ENCODE measurements around the gene SMAD3.
"Not testable (repeated sequence)": the region's sequence is repeated elsewhere in the genome, so short reads cannot be mapped to it uniquely, and the experiment has no call there.

The SMAD3 gene

DNA sequence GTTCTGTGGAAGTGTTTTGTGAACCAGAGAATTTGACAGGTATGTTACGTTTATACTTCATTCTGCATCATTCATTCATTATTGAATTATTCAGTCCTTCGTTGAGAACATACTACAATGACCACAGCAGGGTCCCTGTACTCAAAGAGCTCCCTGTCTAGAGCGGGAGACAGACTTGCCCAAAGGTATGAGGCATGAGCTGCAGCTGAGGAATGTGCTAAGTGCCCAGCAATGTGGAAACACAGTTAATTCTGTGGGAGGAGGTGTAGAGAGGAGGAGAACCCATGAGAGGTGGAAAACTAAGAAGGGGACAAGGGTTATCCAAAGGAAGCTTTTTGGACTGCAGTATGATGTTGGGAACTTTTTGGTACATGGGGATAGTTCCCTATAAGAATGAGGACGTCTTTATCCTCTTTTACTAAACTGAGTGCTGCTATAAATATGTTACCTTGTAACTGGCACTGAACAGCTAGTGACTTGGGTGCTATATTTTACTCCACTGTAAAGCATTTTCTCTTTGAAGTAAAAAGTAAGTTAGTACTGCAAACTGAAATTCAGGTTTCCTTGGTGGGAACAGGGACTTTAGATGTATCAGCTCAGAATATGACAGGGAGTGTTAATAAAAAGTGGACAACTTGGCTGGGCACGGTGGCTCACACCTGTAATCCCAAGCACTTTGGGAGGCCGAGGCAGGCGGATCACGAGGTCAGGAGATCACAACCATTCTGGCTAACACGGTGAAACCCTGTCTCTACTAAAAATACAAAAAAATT is 5.7 kb downstream of the SMAD3 start:
- Histone ChIP-seq H2AFZ (ENCODE audit: low read depth, low read length) (no peak overlapping the region), H3K36me3 (ENCODE audit: insufficient read depth, low read length) (peaks cover 12% of the 10 kb centered on the region), H3K4me1 (ENCODE audit: insufficient read depth, low read length) (peaks cover 24% of the 10 kb centered on the region)

DNA sequence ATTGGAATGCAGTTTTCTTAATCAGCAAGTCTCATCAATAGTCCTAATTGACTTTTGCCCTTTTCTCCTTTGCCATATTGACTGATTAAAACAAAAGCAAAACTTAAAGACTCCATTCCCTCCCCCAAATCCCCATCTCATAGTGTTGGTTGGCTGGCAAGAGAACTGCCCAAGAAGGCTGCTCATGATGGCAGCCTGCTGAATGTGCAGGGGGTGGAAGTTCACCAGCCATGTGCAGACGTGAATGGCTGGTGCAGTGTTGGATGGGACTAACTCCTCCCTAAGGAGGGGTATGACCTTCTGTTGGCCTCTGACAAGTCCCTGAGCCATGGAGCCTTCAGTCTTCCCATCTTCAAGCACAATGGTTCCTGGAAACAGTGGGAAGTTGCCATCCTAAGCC is 7.0 kb downstream of the SMAD3 start:
- H2AFZ ChIP-seq (ENCODE audit: low read depth, low read length): no peak overlapping the region
- H3K36me3 ChIP-seq (ENCODE audit: insufficient read depth, low read length): peaks cover 12% of the 10 kb centered on the region
- no peaks in the 10 kb centered on the region for H3K9me3 ChIP-seq (ENCODE audit: low read length)
- H3K27me3 ChIP-seq (ENCODE audit: insufficient read depth, low read length): no peaks in the 10 kb centered on the region
- no peak overlapping the region for H3K4me3 ChIP-seq (ENCODE audit: low read length)
- peaks cover 21% of the 10 kb centered on the region for H3K4me1 ChIP-seq (ENCODE audit: insufficient read depth, low read length)

More for the DNA sequence above, 5.7 kb downstream of the SMAD3 start:
- H3K4me3 ChIP-seq (ENCODE audit: low read length): no peak overlapping the region
- no peaks in the 10 kb centered on the region for H3K9me3 ChIP-seq (ENCODE audit: low read length)
- H3K27me3 ChIP-seq (ENCODE audit: insufficient read depth, low read length): no peaks in the 10 kb centered on the region

DNA sequence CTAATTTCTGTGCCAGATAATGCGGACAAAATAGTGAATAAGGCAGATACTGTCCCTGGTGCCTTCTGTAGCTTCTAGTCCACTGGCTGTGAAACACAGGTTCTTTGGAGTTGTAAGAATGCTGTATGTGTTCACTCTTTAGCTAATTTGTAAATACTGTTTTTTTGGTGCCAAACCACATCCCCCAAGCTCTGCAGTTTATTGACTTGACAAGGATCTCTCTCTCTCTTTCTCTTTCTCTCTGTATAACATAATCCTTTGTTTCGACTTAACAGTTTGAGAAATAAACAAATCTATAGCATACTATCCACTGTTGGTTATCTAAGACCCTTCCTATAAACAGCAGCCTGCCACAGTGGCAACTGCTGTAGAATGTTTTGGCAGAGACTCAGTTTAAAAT is 7.6 kb downstream of the SMAD3 start:
- Histone ChIP-seq H3K4me1 (ENCODE audit: insufficient read depth, low read length) (peaks cover 15% of the 10 kb centered on the region), H3K27me3 (ENCODE audit: insufficient read depth, low read length) (no peaks in the 10 kb centered on the region), H3K4me3 (ENCODE audit: low read length) (no peak overlapping the region), H3K9me3 (ENCODE audit: low read length) (no peaks in the 10 kb centered on the region), H3K36me3 (ENCODE audit: insufficient read depth, low read length) (peaks cover 12% of the 10 kb centered on the region), H2AFZ (ENCODE audit: low read depth, low read length) (no peak overlapping the region)

DNA sequence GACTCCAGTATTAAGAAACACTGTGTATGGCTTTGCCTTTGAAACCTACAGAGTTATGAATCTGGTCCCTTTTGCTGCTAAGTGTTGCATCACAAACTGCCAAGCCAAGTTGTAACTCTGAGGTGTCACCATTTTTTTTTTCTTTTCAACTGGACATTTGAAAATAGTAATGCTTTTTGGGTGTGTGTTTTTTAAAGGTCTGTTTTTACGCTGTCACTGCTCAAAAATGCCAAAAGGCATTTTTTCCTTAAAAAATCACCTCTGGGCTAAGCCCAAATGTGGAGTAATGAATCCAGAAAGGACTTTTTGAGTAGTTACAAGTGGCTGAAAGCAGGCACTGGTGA is 9.5 kb downstream of the SMAD3 start:
- Histone ChIP-seq H3K4me1 (ENCODE audit: insufficient read depth, low read length) (no peaks in the 10 kb centered on the region), H3K4me3 (ENCODE audit: low read length) (no peak overlapping the region), H3K9me3 (ENCODE audit: low read length) (no peaks in the 10 kb centered on the region), H3K27me3 (ENCODE audit: insufficient read depth, low read length) (no peaks in the 10 kb centered on the region), H2AFZ (ENCODE audit: low read depth, low read length) (no peak overlapping the region), H3K36me3 (ENCODE audit: insufficient read depth, low read length) (peaks cover 12% of the 10 kb centered on the region)

DNA sequence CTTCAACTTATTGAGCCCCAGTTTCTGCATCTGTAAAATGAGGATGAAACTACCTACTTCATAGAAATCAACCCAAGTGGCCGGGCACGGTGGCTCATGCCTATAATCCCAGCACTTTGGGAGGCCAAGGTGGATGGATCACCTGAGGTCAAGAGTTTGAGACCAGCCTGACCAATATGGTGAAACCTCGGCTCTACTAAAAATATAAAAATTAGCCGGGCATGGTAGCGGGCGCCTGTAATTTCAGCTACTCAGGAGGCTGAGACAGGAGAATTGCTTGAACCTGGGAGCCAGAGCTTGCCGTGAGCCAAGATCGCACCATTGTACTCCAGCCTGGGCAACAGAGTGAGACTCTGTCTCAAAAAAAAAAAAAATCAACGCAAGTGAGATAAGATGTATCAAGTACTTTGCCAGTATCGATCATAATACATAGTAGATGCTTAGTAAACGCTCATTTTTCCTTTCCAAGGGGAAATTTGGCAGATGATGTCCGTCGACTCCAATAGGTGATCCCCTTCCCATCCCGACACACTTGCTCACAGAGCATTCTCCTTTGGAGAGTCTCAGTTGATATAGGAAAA is 10.2 kb downstream of the SMAD3 start:
- H3K4me3 ChIP-seq (ENCODE audit: low read length); H3K4me1 ChIP-seq (ENCODE audit: insufficient read depth, low read length); H2AFZ ChIP-seq (ENCODE audit: low read depth, low read length); H3K9me3 ChIP-seq (ENCODE audit: low read length); H3K27me3 ChIP-seq (ENCODE audit: insufficient read depth, low read length): not testable (repeated sequence)
- peaks cover 12% of the 10 kb centered on the region for H3K36me3 ChIP-seq (ENCODE audit: insufficient read depth, low read length)

DNA sequence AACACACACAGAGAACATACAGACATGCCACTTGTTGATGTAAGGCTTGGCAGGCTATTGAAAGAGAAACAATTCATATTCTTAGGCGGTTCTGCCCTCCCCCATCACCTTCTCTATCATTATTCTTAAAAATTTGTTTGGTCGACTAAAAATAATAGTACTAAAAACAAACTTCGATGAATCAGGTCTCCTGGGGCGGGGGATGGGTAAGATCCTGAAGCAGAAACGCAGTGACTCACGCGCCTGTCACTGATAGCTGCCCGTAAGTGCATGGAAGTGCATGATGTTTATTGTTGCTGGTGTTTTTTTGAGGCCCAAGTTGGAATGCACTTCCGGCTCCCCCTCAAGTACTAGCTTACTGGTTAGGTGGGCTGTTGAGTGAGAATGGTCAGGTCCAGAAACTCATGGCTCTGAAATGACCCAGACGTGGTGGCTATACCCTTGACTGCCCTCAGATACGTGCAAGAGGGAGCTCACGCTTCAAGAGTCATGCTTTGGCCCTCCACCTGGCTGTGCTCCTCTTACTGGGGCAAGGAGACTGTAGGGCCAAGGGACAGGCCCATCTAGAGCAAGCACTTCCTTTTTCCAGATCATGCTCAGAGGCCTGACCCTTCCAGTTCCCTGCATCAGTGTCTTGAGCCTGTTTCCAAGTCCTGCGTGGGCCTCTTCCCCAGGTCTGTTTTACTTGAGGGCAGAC is 10.9 kb downstream of the SMAD3 start:
- H3K4me1 ChIP-seq (ENCODE audit: insufficient read depth, low read length): no peaks in the 10 kb centered on the region

DNA sequence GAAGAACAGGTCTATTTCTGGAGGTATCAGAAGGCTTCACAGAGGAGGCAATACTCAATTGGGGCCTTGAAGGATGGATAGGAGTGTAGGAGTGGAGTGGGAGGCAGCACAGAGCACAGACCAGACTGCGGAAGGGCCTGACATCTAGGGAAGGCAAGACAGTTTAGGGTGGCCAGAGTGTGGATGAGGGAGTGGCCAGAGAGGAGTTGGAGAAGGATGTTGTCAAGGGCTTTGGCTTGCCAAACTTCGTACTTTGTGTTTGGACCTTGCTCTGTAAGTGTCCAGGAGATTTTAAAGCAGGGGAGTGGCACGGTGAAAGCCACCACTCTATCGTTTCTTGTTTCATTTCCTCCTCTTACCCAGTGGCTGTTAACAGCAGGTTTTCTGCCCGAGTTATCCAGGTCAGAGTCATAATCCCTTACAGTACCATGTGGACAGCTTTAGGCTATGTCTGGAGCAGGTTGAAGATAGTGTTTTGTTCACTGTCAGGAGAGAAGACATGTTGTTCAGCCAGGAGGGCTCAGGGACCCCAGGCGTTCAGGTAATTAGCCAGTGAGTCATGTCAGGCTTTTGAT is 12.3 kb downstream of the SMAD3 start:
- Histone ChIP-seq H3K36me3 (ENCODE audit: insufficient read depth, low read length) (peaks cover 5% of the 10 kb centered on the region), H3K9me3 (ENCODE audit: low read length) (no peaks in the 10 kb centered on the region), H2AFZ (ENCODE audit: low read depth, low read length) (no peak overlapping the region), H3K4me1 (ENCODE audit: insufficient read depth, low read length) (no peaks in the 10 kb centered on the region), H3K27me3 (ENCODE audit: insufficient read depth, low read length) (no peaks in the 10 kb centered on the region), H3K4me3 (ENCODE audit: low read length) (no peak overlapping the region)

More for the DNA sequence above, 10.9 kb downstream of the SMAD3 start:
- no peaks in the 10 kb centered on the region for H3K9me3 ChIP-seq (ENCODE audit: low read length)
- no peak overlapping the region for H2AFZ ChIP-seq (ENCODE audit: low read depth, low read length)
- no peak overlapping the region for H3K4me3 ChIP-seq (ENCODE audit: low read length)
- no peaks in the 10 kb centered on the region for H3K27me3 ChIP-seq (ENCODE audit: insufficient read depth, low read length)
- peaks cover 6% of the 10 kb centered on the region for H3K36me3 ChIP-seq (ENCODE audit: insufficient read depth, low read length)

DNA sequence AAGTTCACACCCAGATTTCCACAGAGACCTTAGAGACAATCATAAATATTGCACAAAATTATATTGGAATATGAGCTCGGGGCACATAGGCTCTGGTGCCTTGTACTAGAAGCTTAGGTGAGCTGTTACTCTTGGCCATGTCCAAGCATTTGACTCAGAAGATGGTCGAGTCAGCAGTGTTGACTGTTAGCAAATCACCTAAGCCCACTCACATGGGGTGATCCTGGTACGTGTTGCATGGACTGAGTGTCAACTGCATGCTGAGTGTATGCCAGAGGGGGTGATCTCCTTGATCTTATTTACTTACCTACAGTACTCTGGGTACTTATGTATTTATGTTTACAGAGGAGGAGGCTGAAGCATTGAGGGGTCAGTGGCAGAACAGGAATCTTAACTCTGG is 14.0 kb downstream of the SMAD3 start:
- Histone ChIP-seq H3K27me3 (ENCODE audit: insufficient read depth, low read length) (no peaks in the 10 kb centered on the region), H3K36me3 (ENCODE audit: insufficient read depth, low read length) (peaks cover 9% of the 10 kb centered on the region), H2AFZ (ENCODE audit: low read depth, low read length) (no peak overlapping the region), H3K4me3 (ENCODE audit: low read length) (no peak overlapping the region), H3K9me3 (ENCODE audit: low read length) (no peaks in the 10 kb centered on the region), H3K4me1 (ENCODE audit: insufficient read depth, low read length) (no peaks in the 10 kb centered on the region)

DNA sequence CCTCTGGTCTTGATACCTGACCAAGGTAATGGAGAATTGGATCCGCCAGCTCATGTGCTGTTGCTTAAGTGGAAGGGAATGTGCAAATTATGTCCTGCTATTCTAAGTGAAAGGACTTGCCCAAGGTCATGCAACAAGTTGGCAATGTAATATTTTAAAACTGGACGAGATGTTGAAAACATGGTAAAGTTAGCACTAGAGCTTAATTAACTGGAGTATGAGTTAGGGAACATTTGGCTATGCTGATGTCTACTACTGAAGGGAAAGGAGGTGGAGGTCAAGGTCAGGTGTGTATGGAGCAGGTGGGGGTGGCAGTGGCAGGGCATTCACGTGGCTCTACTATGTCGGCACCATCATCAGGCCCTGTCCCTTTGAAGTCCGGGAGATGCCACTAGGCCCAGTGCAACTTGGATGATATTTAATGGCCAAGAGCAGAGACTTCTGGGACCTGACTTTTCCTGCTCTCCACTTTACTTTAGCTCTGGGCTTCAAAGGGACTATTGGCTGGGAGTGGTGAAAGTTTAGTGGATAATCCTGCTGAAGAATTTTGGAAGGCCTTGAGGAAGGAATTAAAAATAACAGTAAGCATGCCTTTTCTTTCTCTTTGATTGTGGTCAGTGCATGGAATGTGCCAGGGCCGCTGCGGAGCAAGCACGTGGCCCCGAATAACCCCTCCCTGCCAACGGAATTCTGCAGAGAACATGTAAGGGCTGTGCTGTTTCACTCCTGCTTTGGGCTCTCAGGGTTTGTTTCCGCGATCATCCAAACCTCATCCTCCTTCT is 14.9 kb downstream of the SMAD3 start:
- no peaks in the 10 kb centered on the region for H3K9me3 ChIP-seq (ENCODE audit: low read length)
- H3K27me3 ChIP-seq (ENCODE audit: insufficient read depth, low read length): no peaks in the 10 kb centered on the region
- peaks cover 7% of the 10 kb centered on the region for H3K36me3 ChIP-seq (ENCODE audit: insufficient read depth, low read length)
- H2AFZ ChIP-seq (ENCODE audit: low read depth, low read length): no peak overlapping the region
- no peaks in the 10 kb centered on the region for H3K4me1 ChIP-seq (ENCODE audit: insufficient read depth, low read length)
- H3K4me3 ChIP-seq (ENCODE audit: low read length): no peak overlapping the region

DNA sequence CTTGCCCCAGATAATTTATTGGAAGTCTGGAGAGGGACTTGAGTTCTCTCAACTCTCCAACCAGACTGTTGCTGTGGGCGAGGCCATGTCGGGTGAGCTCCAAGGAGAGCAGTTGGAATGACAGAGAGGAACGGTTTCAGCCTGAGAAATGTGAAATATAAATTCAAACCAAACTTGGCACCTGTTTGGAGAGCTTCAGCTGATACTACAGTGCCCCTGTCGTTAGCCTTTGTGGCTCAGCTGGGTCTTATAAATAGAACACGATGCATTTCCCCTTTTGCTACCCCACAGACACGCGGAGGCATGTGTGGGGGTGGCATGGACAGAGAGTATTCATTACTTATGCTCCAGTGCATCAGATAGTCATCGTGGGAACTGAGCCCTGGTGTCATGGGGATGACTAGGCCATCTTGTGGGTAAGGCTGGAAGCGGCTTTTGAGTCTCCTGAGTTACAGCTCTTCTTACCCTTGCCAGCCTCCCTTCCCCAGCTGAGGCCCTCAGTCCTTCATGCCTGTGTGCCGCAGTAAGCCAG is 15.6 kb downstream of the SMAD3 start:
- H3K4me3 ChIP-seq (ENCODE audit: low read length): no peak overlapping the region

DNA sequence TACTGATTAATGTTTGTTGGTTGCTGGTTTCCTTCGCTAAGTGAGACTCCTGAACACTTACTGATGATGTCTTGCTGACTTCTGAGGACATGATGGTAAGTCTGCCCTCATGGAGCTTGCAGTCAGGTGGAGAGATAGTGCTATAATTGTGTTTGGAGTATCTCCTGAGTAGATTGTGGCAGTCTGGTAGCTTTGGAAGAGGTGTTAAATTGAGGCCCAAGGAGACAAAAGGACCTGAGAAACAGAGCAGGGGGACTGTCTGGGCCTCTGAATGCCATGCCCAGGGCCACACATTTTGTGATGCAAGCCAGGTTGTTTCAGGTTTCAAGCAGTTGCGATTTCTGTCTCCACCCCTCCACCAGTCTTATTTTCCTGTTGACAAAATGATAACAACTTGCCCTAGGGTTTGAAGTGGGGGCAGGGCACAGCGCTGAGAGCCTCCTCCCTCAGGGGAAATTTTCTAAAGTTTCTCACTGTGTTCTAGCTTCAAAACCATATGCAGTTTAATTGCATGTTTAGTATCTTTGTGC is 16.7 kb downstream of the SMAD3 start:
- no peak overlapping the region for H2AFZ ChIP-seq (ENCODE audit: low read depth, low read length)
- peaks cover 2% of the 10 kb centered on the region for H3K4me1 ChIP-seq (ENCODE audit: insufficient read depth, low read length)
- H3K36me3 ChIP-seq (ENCODE audit: insufficient read depth, low read length): peaks cover 7% of the 10 kb centered on the region
- no peaks in the 10 kb centered on the region for H3K9me3 ChIP-seq (ENCODE audit: low read length)
- no peak overlapping the region for H3K4me3 ChIP-seq (ENCODE audit: low read length)
- H3K27me3 ChIP-seq (ENCODE audit: insufficient read depth, low read length): no peaks in the 10 kb centered on the region

More for the DNA sequence above, 15.6 kb downstream of the SMAD3 start:
- no peaks in the 10 kb centered on the region for H3K9me3 ChIP-seq (ENCODE audit: low read length)
- H3K4me1 ChIP-seq (ENCODE audit: insufficient read depth, low read length): no peaks in the 10 kb centered on the region
- H3K36me3 ChIP-seq (ENCODE audit: insufficient read depth, low read length): peaks cover 7% of the 10 kb centered on the region
- no peak overlapping the region for H2AFZ ChIP-seq (ENCODE audit: low read depth, low read length)
- H3K27me3 ChIP-seq (ENCODE audit: insufficient read depth, low read length): no peaks in the 10 kb centered on the region

DNA sequence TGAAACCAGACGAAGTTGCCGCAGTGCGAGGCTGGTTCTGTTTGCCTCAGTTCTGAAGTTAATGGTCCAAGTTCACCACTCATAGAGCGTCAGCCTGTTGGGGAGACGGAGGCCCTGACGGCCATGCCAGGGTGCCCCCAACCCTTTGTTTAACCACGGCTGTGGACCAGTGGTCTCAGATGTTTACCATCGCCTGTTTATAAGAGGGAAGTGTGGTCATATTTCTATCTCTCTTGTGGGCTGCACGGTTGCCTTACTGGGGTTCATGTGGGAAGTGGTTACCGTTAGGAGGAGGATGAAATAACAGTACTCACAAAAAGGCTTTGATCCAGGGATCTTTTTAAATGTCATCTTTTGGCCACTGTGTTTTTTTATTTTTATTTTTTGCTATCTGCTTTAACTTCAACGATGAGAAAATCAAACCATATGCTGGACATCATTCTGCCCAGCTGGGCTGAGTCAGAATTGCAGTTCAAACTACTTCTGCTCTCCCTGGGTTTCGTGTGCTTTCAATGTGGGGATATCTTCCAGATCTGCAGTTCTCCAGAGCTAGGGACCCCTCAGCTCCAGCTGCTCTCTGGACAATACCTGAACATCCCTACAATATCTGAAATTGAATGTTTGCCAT is 17.8 kb downstream of the SMAD3 start:
- Histone ChIP-seq H3K4me1 (ENCODE audit: insufficient read depth, low read length) (peaks cover 6% of the 10 kb centered on the region), H3K27me3 (ENCODE audit: insufficient read depth, low read length) (no peaks in the 10 kb centered on the region), H3K4me3 (ENCODE audit: low read length) (no peak overlapping the region), H2AFZ (ENCODE audit: low read depth, low read length) (no peak overlapping the region), H3K36me3 (ENCODE audit: insufficient read depth, low read length) (peaks cover 7% of the 10 kb centered on the region), H3K9me3 (ENCODE audit: low read length) (no peaks in the 10 kb centered on the region)

Measured in neuron (in vitro differentiated cells).